ENCODE data around the gene RNF225.

RNF225 gene

GRCh38 chr19:58351990-58352755, 43.3 kb upstream of the RNF225 start:
- no peak for TF ChIP-seq CTCF (conservative IDR thresholded peaks at IDR 0.05)
- H3K27ac ChIP-seq = no peak overlapping the region

- TF ChIP-seq CTCF (conservative IDR thresholded peaks at IDR 0.05) = no peak
- H3K27ac ChIP-seq = no peak within 1 kb of the TSS
These were observed 42.4 kb upstream of the RNF225 start, which contains the start of gene A1BG for GRCh38 chr19:58352760-58353671. Gene A1BG, minus strand, starts transcription at chr19:58353492. Its CDS starts 55 bp downstream, at chr19:58353437.

GRCh38 chr19:58353717-58354477, 41.6 kb upstream of the RNF225 start:
- no peak for TF ChIP-seq CTCF (conservative IDR thresholded peaks at IDR 0.05)
- H3K27ac ChIP-seq = no peak overlapping the region

GRCh38 chr19:58354478-58355030, 40.9 kb upstream of the RNF225 start:
- H3K27ac ChIP-seq = no peak overlapping the region
- no peak for TF ChIP-seq CTCF (conservative IDR thresholded peaks at IDR 0.05)

GRCh38 chr19:58355215-58355796, 40.1 kb upstream of the RNF225 start:
- no peak for TF ChIP-seq CTCF (conservative IDR thresholded peaks at IDR 0.05)
- no peak overlapping the region for H3K27ac ChIP-seq

- no peak overlapping the region for H3K27ac ChIP-seq
- no peak for TF ChIP-seq CTCF (conservative IDR thresholded peaks at IDR 0.05)
These were observed 39.3 kb upstream of the RNF225 start for GRCh38 chr19:58355908-58356765.

Measured in VCaP (cell line).